ENCODE results near the gene SPDYE1. TPM values are rescaled to one million over a fixed set of nuclear protein-coding genes. Genes with fewer than 3 reads are reported as not detected.
A peak's percentile ranks its signal among the peaks of the same experiment; 100 is the strongest.
"Not testable (repeated sequence)": the region's sequence is repeated elsewhere in the genome, so short reads cannot be mapped to it uniquely, and the experiment has no call there.

The SPDYE1 gene
- total RNA-seq, result not detected
- long read RNA-seq, partial matches to known transcripts, result 0 of 1 reads
- long read RNA-seq, other reads (novel, unspliced or antisense), result 1 of 1 reads

- ATAC-seq (ENCODE audit: poor library complexity); DNase-seq; intact Hi-C loops (cut with DNase I): not testable (repeated sequence)
These were observed at the start of gene SPDYE1 for GRCh38 chr7:43997532-43997931. TSS of gene SPDYE1 (plus strand) at chr7:43997897. CDS start at chr7:43999950, 2,053 bp downstream.

GRCh38 chr7:43952028-43952427 is 45.7 kb upstream of the SPDYE1 start:
- intact Hi-C loops (cut with DNase I), result no loop called here
- no peak for ATAC-seq (ENCODE audit: poor library complexity)

GRCh38 chr7:43953071-43953470 is 44.6 kb upstream of the SPDYE1 start:
- DNase-seq, result no peak
- intact Hi-C loops (cut with DNase I), result no loop called here
- ATAC-seq (ENCODE audit: poor library complexity), result no peak

More at GRCh38 chr7:43952028-43952427, 45.7 kb upstream of the SPDYE1 start:
- no peak for DNase-seq

GRCh38 chr7:43954524-43955228 is 43.0 kb upstream of the SPDYE1 start:
- no peak for DNase-seq
- intact Hi-C loops (cut with DNase I), result no loop called here
- ATAC-seq (ENCODE audit: poor library complexity), result peak; percentile 64

- DNase-seq (no peak), ATAC-seq (ENCODE audit: poor library complexity) (no peak)
- intact Hi-C loops (cut with DNase I), result no loop called here
These were observed 41.7 kb upstream of the SPDYE1 start for GRCh38 chr7:43956027-43956426.

GRCh38 chr7:43960933-43961332 is 36.8 kb upstream of the SPDYE1 start:
- DNase-seq (no peak), ATAC-seq (ENCODE audit: poor library complexity) (no peak)
- intact Hi-C loops (cut with DNase I), result no loop called here

GRCh38 chr7:43966392-43966791 is 31.3 kb upstream of the SPDYE1 start:
- intact Hi-C loops (cut with DNase I), result not testable (repeated sequence)

GRCh38 chr7:43968172-43969040 is 29.3 kb upstream of the SPDYE1 start:
- intact Hi-C loops (cut with DNase I); DNase-seq: not testable (repeated sequence)
- peak; percentile 9 for ATAC-seq (ENCODE audit: poor library complexity)

More at GRCh38 chr7:43966392-43966791, 31.3 kb upstream of the SPDYE1 start:
- not testable (repeated sequence) for DNase-seq; ATAC-seq (ENCODE audit: poor library complexity)

GRCh38 chr7:43969586-43969985 is 28.1 kb upstream of the SPDYE1 start:
- ATAC-seq (ENCODE audit: poor library complexity); intact Hi-C loops (cut with DNase I); DNase-seq: not testable (repeated sequence)

GRCh38 chr7:43970698-43971097 is 27.0 kb upstream of the SPDYE1 start:
- DNase-seq; intact Hi-C loops (cut with DNase I); ATAC-seq (ENCODE audit: poor library complexity): not testable (repeated sequence)

- DNase-seq; intact Hi-C loops (cut with DNase I); ATAC-seq (ENCODE audit: poor library complexity): not testable (repeated sequence)
These were observed 23.6 kb upstream of the SPDYE1 start for GRCh38 chr7:43974033-43974573.

- ATAC-seq (ENCODE audit: poor library complexity); DNase-seq; intact Hi-C loops (cut with DNase I): not testable (repeated sequence)
These were observed 22.8 kb upstream of the SPDYE1 start for GRCh38 chr7:43974725-43975482.

GRCh38 chr7:43977525-43977924 is 20.2 kb upstream of the SPDYE1 start:
- intact Hi-C loops (cut with DNase I), result no loop called here
- no peak for ATAC-seq (ENCODE audit: poor library complexity)
- DNase-seq, result no peak

GRCh38 chr7:43978102-43978501 is 19.6 kb upstream of the SPDYE1 start:
- DNase-seq; ATAC-seq (ENCODE audit: poor library complexity); intact Hi-C loops (cut with DNase I): not testable (repeated sequence)

GRCh38 chr7:43982848-43983247 is 14.8 kb upstream of the SPDYE1 start:
- ATAC-seq (ENCODE audit: poor library complexity); intact Hi-C loops (cut with DNase I); DNase-seq: not testable (repeated sequence)

- DNase-seq; intact Hi-C loops (cut with DNase I); ATAC-seq (ENCODE audit: poor library complexity): not testable (repeated sequence)
These were observed 14.0 kb upstream of the SPDYE1 start for GRCh38 chr7:43983736-43984135.

GRCh38 chr7:43985904-43986864 is 11.5 kb upstream of the SPDYE1 start:
- ATAC-seq (ENCODE audit: poor library complexity) (peak; percentile 75), DNase-seq (peak; percentile 83)
- intact Hi-C loops (cut with DNase I), result not testable (repeated sequence)
